HG03460 (cell line): ENCODE measurements around the gene UGT1A5.

Experiments used
- ATAC-seq: cut with Tn5 transposase; IDR thresholded peaks from one replicate; pipeline ENCODE4 v1.9.1; 2021; ENCODE audit not compliant: unreplicated experiment

The UGT1A5 gene

GRCh38 chr2:233779722-233780121 lies 67.0 kb downstream of the UGT1A5 start:
- ATAC-seq = no peak

DNA sequence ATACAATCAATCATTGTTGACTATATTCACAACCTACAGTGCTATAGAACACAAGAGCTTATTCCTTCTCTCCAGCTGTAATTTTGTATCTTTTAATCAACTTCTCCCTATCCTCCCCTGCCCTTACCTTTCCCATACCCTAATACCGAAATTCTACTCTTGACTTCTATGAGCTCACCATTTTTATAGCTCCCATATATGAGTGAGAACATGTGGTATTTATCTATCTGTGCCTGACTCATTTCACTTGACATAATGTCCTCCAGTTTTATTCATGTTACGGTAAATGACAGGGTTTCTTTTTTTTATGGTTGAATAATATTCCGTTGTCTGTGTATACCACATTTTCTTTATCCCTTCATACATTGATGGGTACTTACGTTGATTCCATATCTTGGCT lies 68.1 kb downstream of the UGT1A5 start:
- ATAC-seq = no peak

GRCh38 chr2:233789554-233789953 lies 76.8 kb downstream of the UGT1A5 start:
- ATAC-seq = no peak

- no peak for ATAC-seq
Observed at GRCh38 chr2:233791151-233791882, 78.6 kb downstream of the UGT1A5 start.

GRCh38 chr2:233791883-233792329 lies 79.2 kb downstream of the UGT1A5 start:
- no peak for ATAC-seq

- no peak for ATAC-seq
Observed at GRCh38 chr2:233792720-233793119, 80.0 kb downstream of the UGT1A5 start.

DNA sequence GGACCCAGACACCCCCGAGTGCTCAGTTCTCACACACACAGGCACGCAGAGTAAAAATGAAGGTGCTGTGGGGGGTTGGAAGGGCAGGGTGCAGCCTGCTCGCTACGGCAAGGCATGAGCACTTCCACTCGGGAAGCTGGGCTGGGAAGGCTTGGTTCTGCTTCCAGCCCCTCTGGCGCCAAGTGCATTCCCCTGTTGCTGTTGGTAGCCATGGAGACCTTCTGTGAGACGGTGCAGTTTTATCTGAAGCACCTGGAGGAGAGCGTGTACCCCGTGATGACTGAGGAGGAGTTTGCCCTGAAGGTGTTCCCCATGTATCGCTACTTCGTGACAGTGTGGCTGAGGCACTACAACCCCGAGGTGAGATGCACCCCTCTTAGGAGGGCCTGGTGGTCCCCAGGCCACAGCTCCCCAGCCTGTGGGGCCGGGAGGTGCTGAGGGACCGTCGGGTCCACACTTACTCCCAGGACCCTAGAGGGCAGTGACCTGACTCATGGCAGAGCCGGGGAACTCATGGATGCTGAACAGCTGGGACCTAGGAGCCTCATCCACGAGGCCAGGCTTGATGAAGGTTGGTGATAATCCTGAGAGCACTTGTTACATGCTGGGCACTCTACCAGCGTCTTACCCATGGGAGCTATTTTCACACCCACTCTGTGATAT lies 80.9 kb downstream of the UGT1A5 start:
- no peak for ATAC-seq

DNA sequence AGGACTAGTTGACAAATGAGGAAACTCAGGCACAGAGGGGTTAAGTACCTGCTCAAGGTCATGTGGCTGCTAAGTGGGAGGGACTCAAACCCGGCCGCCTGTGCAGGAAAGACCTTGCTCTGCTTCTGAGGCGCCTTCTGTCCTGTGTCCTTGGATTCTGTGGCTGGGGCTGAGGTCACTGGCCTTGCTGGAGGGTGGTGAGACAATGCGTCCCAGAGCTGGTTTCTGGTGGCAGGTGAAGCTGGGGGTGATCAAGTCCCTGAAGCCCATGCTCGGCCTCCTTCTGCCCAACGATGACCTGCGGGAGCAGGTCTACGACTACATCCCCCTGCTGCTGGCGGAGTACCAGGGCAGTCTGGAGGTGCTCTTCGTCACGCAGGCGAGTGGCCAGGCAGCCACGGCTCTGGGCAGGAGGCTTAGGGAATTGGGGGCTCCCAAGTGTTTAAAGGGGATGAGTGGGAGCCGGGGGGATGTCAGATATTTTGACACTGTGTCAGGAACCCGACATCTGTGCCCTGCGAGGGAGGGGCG lies 81.5 kb downstream of the UGT1A5 start:
- no peak for ATAC-seq

GRCh38 chr2:233795735-233796171 lies 83.0 kb downstream of the UGT1A5 start:
- ATAC-seq = no peak

DNA sequence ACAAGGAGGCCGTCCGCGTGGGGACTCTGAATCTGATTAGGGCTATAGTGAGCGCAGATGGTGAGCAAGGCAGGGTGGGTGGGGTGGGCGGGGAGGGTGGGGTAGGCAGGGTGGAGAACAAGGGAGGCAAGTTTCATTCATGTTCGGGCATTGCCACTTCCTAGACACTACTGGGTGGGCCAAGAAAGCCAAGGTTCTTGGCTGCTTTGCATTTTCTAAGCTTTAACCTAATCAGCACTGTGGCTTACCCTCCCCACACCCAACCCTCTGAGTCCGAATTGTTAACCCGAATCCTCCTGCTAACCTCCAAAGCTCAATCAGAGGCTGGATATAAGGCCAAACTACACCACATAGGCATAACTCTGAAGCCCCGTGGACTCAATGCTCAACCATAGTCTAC lies 83.5 kb downstream of the UGT1A5 start:
- ATAC-seq = no peak

GRCh38 chr2:233798335-233799086 lies 85.8 kb downstream of the UGT1A5 start:
- ATAC-seq = no peak

GRCh38 chr2:233799087-233799665 lies 86.5 kb downstream of the UGT1A5 start:
- no peak for ATAC-seq

GRCh38 chr2:233799716-233800115 lies 87.0 kb downstream of the UGT1A5 start:
- no peak for ATAC-seq

DNA sequence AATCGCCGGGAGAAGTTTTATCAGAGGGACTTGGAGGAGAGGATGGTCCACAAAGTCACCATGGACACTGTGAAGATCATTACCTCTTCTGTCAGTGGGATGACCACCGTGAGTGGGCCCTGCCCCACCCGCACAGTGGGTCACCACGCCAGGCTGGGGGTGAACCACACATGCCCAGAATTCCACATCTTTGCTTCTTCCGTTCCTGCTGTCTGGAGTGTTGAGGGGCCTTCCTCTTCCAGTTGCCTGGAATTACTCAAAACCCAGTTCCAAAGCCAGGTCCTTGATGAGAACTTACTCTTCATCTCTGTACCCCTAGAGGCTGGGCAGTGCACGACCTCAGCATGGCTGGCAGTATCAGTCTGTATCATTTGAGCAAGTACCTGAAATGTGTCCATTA lies 87.5 kb downstream of the UGT1A5 start:
- no peak for ATAC-seq

DNA sequence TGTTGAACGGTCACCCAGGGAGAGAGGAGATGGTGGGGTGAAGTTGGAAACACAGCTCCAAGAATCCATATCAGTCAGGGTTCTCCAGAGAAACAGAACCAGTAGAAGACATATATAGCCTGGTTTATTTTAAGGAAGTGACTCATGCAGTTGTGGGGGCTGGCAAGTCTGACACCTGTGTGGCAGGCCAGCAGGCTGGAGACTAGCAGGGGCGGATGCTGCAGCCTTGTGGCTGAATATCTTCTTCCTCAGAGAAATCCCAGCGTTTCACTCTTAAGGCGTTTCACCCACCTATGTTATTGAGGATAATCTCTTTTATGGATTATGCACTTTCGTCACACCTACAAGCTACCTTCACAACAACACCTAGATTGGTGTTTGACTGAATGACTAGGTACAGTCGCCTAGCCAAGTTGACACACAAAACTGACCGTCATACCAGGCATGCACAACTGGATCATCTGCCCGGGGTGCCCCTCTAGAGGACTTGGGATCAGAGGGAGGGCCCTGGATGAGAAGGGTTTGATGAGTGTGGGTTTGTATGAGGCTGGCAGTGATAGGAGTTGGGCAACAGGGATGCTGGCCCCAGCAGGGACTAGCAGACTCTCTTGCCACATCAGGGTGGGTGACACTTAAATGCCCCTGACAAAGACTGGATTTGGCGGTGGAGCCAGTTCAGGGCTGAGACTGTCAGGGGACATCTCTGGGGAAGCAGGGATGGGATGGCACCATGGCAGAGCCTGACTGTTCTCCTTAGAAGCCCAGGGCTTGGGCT lies 88.8 kb downstream of the UGT1A5 start:
- no peak for ATAC-seq

GRCh38 chr2:233802132-233802815 lies 89.6 kb downstream of the UGT1A5 start:
- no peak for ATAC-seq

DNA sequence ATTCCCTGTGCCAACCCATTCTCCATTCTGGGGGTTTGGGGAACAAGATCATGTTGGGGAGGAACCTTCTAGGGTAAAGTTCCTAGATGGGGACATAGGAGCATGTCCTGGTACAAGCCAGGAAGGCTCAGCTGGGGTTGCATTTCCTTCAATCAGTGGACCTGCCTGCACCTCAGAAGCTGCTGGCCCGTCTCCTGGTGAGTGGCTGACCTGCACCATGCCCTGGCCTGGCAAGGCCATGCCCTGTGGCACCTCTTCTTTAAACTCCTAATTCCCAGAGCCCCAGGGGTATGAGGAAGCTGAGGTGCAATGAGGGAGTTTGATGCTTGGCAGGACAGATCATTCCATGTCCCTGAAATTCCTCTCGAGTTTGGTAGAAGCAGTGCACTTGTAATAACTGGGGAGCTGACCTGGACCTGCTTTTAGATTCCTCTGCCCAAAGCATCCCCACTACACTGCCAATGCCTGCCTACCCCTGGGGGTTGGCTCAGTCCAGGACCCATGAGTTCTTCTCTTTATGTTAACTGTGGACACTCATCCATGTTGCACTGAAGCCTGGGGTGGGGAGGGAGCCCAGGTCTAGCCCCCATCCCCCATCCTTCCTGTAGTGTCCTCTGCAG lies 90.7 kb downstream of the UGT1A5 start:
- no peak for ATAC-seq

DNA sequence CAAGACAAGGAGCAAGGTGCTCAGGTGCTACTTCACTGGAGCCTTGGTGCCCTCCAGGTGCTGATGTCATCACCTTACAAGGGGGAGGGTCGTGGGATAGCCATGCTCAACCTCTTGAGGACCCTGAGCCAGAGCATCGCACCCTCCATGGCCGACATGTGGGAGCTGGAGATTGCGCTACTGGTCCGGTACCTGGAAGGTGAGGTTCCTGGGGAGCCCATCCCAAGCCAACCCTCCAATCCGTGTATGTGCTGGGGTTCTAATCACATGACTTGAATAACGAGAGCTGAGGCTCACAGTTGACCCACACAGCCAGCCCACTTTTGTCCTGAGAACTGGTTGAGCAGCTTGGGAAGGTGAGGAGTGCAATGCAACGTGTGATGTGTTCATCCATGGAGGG lies 91.3 kb downstream of the UGT1A5 start:
- ATAC-seq = no peak

- ATAC-seq = no peak
Observed at GRCh38 chr2:233807215-233807865, 94.6 kb downstream of the UGT1A5 start.
